B cell (primary cell): Measurements from ENCODE around the gene SERPINI1. TPM values are rescaled to one million over a fixed set of nuclear protein-coding genes. Genes with fewer than 3 reads are reported as not detected.

Experiments used
- ATAC-seq: fragments of 200-7000 bp; cut with Tn5 transposase; one replicate; pipeline ENCODE4 v1.10.0; 2021; ENCODE audit warnings: low read depth, mild to moderate bottlenecking, moderate number of reproducible peaks, moderate library complexity
- CTCF ChIA-PET: fragments of 350-600 bp; sonication (Branson Sonifier 250); formaldehyde crosslinking; loops from one replicate; lab custom pipeline; 2021; ENCODE audit warnings: antibody characterized with exemption, inconsistent platforms; lab: Charles Lee
- POLR2A ChIA-PET: fragments of 350-600 bp; sonication (Branson Sonifier 250); formaldehyde crosslinking; loops from one replicate; lab custom pipeline; 2021; ENCODE audit warnings: antibody characterized with exemption; lab: Charles Lee
- DNase-seq: peaks from one replicate; pipeline ENCODE4 v3.0.0; 2013
- H2AFZ ChIP-seq: 2 replicates; pipeline ENCODE4 v1.6.1; 2012; ENCODE audit warnings: mild to moderate bottlenecking, low read depth, low read length; ENCODE audit not compliant: insufficient read depth, poor library complexity, severe bottlenecking
- H3K27ac ChIP-seq, 2 donors: 1 replicate in 1 of 2; 2 replicates in 1 of 2; pipeline ENCODE4 v1.5.1; 2012 to 2013; ENCODE audit warnings: low read length in 2 of 2, mild to moderate bottlenecking in 2 of 2, moderate library complexity in 1 of 2
- H3K27me3 ChIP-seq, 4 experiments: fragments of 200-600 bp in 1 of 4; sonication (generic) in 1 of 4; replicated peaks in 1 of 4; 1 replicate in 2 of 4; 2 replicates in 2 of 4; pipeline versions ENCODE4 v1.6.1 to v1.7.0; 2013 to 2016; ENCODE audit warnings: low read length in 3 of 4, mild to moderate bottlenecking in 2 of 4, mixed read lengths in 1 of 4, moderate library complexity in 1 of 4; ENCODE audit not compliant: insufficient read depth in 4 of 4, control insufficient read depth in 3 of 4; ENCODE audit errors: control extremely low read depth in 1 of 4
- H3K36me3 ChIP-seq, 2 experiments: replicated peaks in 1 of 2; 1 replicate in 1 of 2; 2 replicates in 1 of 2; pipeline versions ENCODE4 v1.6.1 to v1.7.1; 2013; ENCODE audit warnings: low read length in 1 of 2; ENCODE audit not compliant: insufficient read depth in 2 of 2, control insufficient read depth in 1 of 2; ENCODE audit errors: control extremely low read depth in 1 of 2, extremely low read depth in 1 of 2
- H3K4me1 ChIP-seq, 2 donors: fragments of 200-600 bp in 1 of 2; sonication (generic) in 1 of 2; 1 replicate in 1 of 2; 2 replicates in 1 of 2; pipeline versions ENCODE4 v1.5.1 to v1.6.1; 2013 to 2017; ENCODE audit warnings: low read length in 2 of 2; ENCODE audit not compliant: control insufficient read depth in 2 of 2, insufficient read depth in 2 of 2
- H3K4me2 ChIP-seq: replicated peaks from 2 replicates; pipeline ENCODE3; 2012; ENCODE audit warnings: mild to moderate bottlenecking, low read depth, low read length; ENCODE audit not compliant: poor library complexity, severe bottlenecking
- H3K4me3 ChIP-seq, 5 experiments: fragments of 200-600 bp in 1 of 5; sonication (generic) in 1 of 5; 1 replicate in 3 of 5; 2 replicates in 2 of 5; pipeline versions ENCODE4 v1.5.1 to v1.7.0; 2011 to 2016; ENCODE audit warnings: low read length in 4 of 5, mild to moderate bottlenecking in 4 of 5, low read depth in 2 of 5, control low read depth in 1 of 5, moderate library complexity in 1 of 5; ENCODE audit not compliant: insufficient read depth in 1 of 5; ENCODE audit errors: control extremely low read depth in 1 of 5, extremely low read depth in 1 of 5
- H3K79me2 ChIP-seq: fragments of 200-600 bp; sonication (generic); one replicate; pipeline ENCODE4 v1.6.0; 2016; ENCODE audit warnings: low read length; ENCODE audit not compliant: control insufficient read depth, insufficient read depth
- H3K9ac ChIP-seq: fragments of 200-600 bp; sonication (generic); 2 replicates; pipeline ENCODE4 v1.6.1; 2017; ENCODE audit warnings: mild to moderate bottlenecking, low read length, moderate library complexity
- H3K9me3 ChIP-seq, 3 donors: one replicate each; pipeline versions ENCODE4 v1.6.1 to v1.7.1; 2013; ENCODE audit warnings: low read length in 2 of 3; ENCODE audit not compliant: control insufficient read depth in 2 of 3, insufficient read depth in 1 of 3; ENCODE audit errors: control extremely low read depth in 1 of 3
- H4K20me1 ChIP-seq: 2 replicates; pipeline ENCODE4 v1.6.0; 2012; ENCODE audit warnings: mild to moderate bottlenecking, low read length; ENCODE audit not compliant: insufficient read depth, control insufficient read depth, poor library complexity, severe bottlenecking
- H3K27ac Mint-ChIP-seq: one replicate; pipeline ENCODE4 v1.8.0; 2021; ENCODE audit warnings: mixed read lengths
- H3K27me3 Mint-ChIP-seq: one replicate; pipeline ENCODE4 v1.8.0; 2021; ENCODE audit warnings: mixed read lengths
- H3K4me1 Mint-ChIP-seq: one replicate; pipeline ENCODE4 v1.8.0; 2021; ENCODE audit warnings: mixed read lengths
- H3K4me3 Mint-ChIP-seq: one replicate; pipeline ENCODE4 v1.8.0; 2021; ENCODE audit warnings: mixed read lengths
- H3K9me3 Mint-ChIP-seq: one replicate; pipeline ENCODE4 v1.8.0; 2022; ENCODE audit warnings: mixed read lengths; ENCODE audit not compliant: insufficient read depth
- CTCF ChIP-seq: fragments of 200-600 bp; IDR thresholded peaks from one replicate; pipeline ENCODE4 v1.8.0; 2022; ENCODE audit warnings: antibody characterized with exemption, mild to moderate bottlenecking
- EZH2 ChIP-seq: IDR thresholded peaks from 2 replicates; pipeline ENCODE4 v1.6.1; 2012; ENCODE audit warnings: borderline replicate concordance, low read depth, mild to moderate bottlenecking, moderate library complexity, low read length; ENCODE audit not compliant: insufficient read depth, poor library complexity, severe bottlenecking
- WGBS: methylation state at CpG from one replicate; pipeline ENCODE4 v1.1.5; 2013; ENCODE audit warnings: missing lambda C conversion rate; ENCODE audit not compliant: insufficient coverage; 5-methylcytosine and 5-hydroxymethylcytosine counted together
- intact Hi-C: fragments of 100-400 bp; cut with micrococcal nuclease; formaldehyde crosslinking; loops from one replicate; pipeline ENCODE4 v1.10.0; 2022
- polyA plus RNA-seq: library from polyadenylated mRNA; depleted of rRNA; stranded (reverse); fragments of >200 nt; gene quantifications from 2 replicates; pipeline ENCODE4 v1.2.3, GENCODE V29; 2012
- total RNA-seq, 2 donors: library from RNA; stranded (reverse); fragments of 120-200 nt in 1 of 2; gene quantifications; 1 replicate in 1 of 2; 2 replicates in 1 of 2; pipeline versions ENCODE4 v1.2.3 to v1.2.4, GENCODE V29; 2013 to 2022

SERPINI1 gene
- total and polyA plus RNA-seq, 2 donors (not counting 1 experiment from before 2014, with no cell fraction given) = 6.8 to 7.0 TPM

GRCh38 chr3:167762296-167762695 lies 26.8 kb downstream of the SERPINI1 start:
- ATAC-seq (no peak), DNase-seq (no peak)
- no peaks in the 10 kb centered on the region for H3K27me3 Mint-ChIP-seq
- no peak for TF ChIP-seq EZH2
- no peak for TF ChIP-seq CTCF
- H3K27ac Mint-ChIP-seq = peak overlapping the region; percentile 6
- 63% methylated on average over 2 of the region's 2 CpGs for WGBS
- intact Hi-C loops = no loop called here
- H3K4me2 ChIP-seq = peak overlapping the region; percentile 56
- peaks cover 14% of the 10 kb centered on the region for H3K4me1 Mint-ChIP-seq
- no peak overlapping the region for H3K9ac ChIP-seq
- CTCF ChIA-PET = interaction anchor here (1.7 kb wide), 1 partner anchor 21 kb away, joined by 5 read pairs; no protein-coding TSS in a partner anchor
- no peaks in the 10 kb centered on the region for H3K9me3 Mint-ChIP-seq
- H3K27me3 ChIP-seq = no peaks in the 10 kb centered on the region
- no peaks in the 10 kb centered on the region for H3K36me3 ChIP-seq
- H4K20me1 ChIP-seq = no peaks in the 10 kb centered on the region
- H3K27ac ChIP-seq = peak overlapping the region; percentile 32 to 57
- H2AFZ ChIP-seq = peak overlapping the region; percentile 59
- POLR2A ChIA-PET = no interaction called here
- peaks cover 0 to 7% (median 0%) of the 10 kb centered on the region in 3 donors for H3K9me3 ChIP-seq
- peak overlapping the region; percentile 1 for H3K4me3 Mint-ChIP-seq
- H3K4me3 ChIP-seq = peak overlapping the region in 1 of 5 experiments; percentile 8
- H3K79me2 ChIP-seq = peaks cover 9% of the 10 kb centered on the region
- peaks cover 8 to 12% of the 10 kb centered on the region in 2 donors for H3K4me1 ChIP-seq

DNA sequence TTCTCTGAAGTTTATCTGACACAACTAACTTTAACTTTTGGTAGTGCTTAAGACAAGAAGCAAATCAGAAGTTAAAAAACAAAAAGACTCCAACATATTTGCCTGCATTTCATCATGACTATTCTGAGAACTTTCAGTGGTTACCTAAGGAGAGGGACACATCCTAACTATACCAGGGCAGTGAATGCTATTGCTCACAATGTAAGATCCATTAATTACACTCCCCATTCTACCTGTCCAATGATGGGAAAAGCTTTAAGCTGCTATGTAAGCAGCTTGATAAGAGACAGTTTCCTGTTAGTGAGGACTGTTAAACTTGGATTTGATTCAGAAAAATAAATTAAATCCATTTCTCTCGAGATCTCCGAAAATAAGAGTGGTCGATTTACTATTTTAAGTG lies 37.5 kb downstream of the SERPINI1 start:
- Mint-ChIP-seq H3K4me3 (peak overlapping the region; percentile 13), H3K9me3 (no peaks in the 10 kb centered on the region), H3K4me1 (peaks cover 25% of the 10 kb centered on the region), H3K27me3 (no peaks in the 10 kb centered on the region), H3K27ac (peak overlapping the region; percentile 33)
- DNase-seq = no peak
- no peak for ATAC-seq
- Histone ChIP-seq H3K36me3 (no peaks in the 10 kb centered on the region), H2AFZ (no peak overlapping the region), H3K4me1 (peaks cover 11 to 24% of the 10 kb centered on the region in 2 donors), H3K9ac (peak overlapping the region; percentile 12), H4K20me1 (no peaks in the 10 kb centered on the region), H3K4me3 (peak overlapping the region in 1 of 5 experiments; percentile 7), H3K27me3 (no peaks in the 10 kb centered on the region), H3K27ac (peak overlapping the region in 1 of 2 donors; percentile 52), H3K9me3 (peaks cover 0 to 5% (median 3%) of the 10 kb centered on the region in 3 donors), H3K4me2 (peak overlapping the region; percentile 46), H3K79me2 (peaks cover 11% of the 10 kb centered on the region)
- WGBS = no CpG with 5 or more reads among the region's 3 CpGs
- intact Hi-C loops = no loop called here
- CTCF ChIA-PET = no interaction called here
- TF ChIP-seq CTCF = no peak
- TF ChIP-seq EZH2 = no peak
- POLR2A ChIA-PET = no interaction called here
